Ishikawa (cell line): ENCODE data around the gene DIS3L2.

ENCODE experiments used
- CEBPB ChIP-seq: IDR thresholded peaks from 2 replicates; pipeline ENCODE4 v1.6.1; 2012
- CREB1 ChIP-seq: IDR thresholded peaks from 2 replicates; pipeline ENCODE4 v1.6.1; 2012; ENCODE audit warnings: low read depth
- EGR1 ChIP-seq: IDR thresholded peaks from 2 replicates; pipeline ENCODE4 v1.6.1; 2012
- EP300 ChIP-seq: IDR thresholded peaks from 2 replicates; pipeline ENCODE4 v1.6.1; 2012; ENCODE audit warnings: borderline replicate concordance
- FOXM1 ChIP-seq: IDR thresholded peaks from 2 replicates; pipeline ENCODE4 v1.6.1; 2012; ENCODE audit warnings: low read depth, borderline replicate concordance
- NFIC ChIP-seq: IDR thresholded peaks from 2 replicates; pipeline ENCODE4 v1.6.1; 2012
- RAD21 ChIP-seq: IDR thresholded peaks from 2 replicates; pipeline ENCODE4 v1.6.1; 2012; ENCODE audit warnings: low read depth
- TAF1 ChIP-seq: IDR thresholded peaks from 2 replicates; pipeline ENCODE4 v1.6.1; 2012; ENCODE audit warnings: low read depth, mild to moderate bottlenecking
- TCF12 ChIP-seq: IDR thresholded peaks from 2 replicates; pipeline ENCODE4 v1.6.1; 2012; ENCODE audit warnings: low read depth
- TEAD4 ChIP-seq: IDR thresholded peaks from 2 replicates; pipeline ENCODE4 v1.6.1; 2012
- USF1 ChIP-seq: IDR thresholded peaks from 2 replicates; pipeline ENCODE4 v1.6.1; 2012
- YY1 ChIP-seq: IDR thresholded peaks from 2 replicates; pipeline ENCODE4 v1.6.1; 2012; ENCODE audit warnings: low read depth
- ZBTB7A ChIP-seq: IDR thresholded peaks from 2 replicates; pipeline ENCODE4 v1.6.1; 2012; ENCODE audit warnings: low read depth
- TF ChIP-seq, protein P1 (sequence below): IDR thresholded peaks from 2 replicates; pipeline ENCODE4 v1.6.1; 2012; ENCODE audit warnings: low read depth, mild to moderate bottlenecking
- TF ChIP-seq, protein P2 (sequence below): IDR thresholded peaks from 2 replicates; pipeline ENCODE4 v1.6.1; 2012

DIS3L2 gene

DNA sequence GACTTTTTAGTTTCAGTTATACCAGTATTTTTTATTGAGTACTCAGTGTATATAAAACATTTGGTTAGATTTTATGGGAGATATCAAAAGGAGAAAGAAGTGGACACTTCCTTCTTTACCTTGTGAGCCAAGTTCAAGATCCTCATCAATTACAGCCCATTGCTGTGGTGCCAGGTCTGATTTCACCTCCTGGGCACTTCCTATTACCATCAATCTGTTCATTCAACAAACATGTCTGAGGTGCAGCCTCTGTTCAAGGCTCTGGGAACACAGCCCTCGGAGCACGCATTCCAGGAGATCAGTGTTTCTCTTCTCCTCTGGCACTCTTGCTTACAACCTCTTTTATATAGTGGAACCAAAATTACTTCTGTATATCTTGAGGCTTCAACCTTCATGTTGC lies 245.7 kb downstream of the DIS3L2 start:
- TF ChIP-seq EP300: no peak

DNA sequence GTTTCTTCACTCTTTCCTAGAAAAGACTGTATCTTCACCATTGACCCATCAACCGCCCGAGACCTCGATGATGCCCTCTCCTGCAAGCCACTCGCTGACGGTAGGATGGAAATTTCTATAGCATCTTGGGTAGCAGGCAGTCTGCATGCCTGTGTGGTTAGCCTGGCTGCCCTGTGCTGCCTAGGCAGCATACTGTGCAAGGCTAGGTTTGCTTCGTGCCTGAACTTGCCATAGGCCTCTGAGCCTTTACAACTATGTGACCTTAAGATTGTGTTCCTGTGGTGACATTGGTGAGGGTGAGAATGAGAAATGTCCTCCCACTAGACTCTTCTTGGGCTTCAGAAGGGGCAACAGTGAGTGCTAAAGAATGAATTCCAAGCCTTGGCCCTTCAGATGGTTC lies 248.8 kb downstream of the DIS3L2 start:
- no peak for TF ChIP-seq YY1
- TF ChIP-seq TCF12: no peak
- TF ChIP-seq, protein P1, sequence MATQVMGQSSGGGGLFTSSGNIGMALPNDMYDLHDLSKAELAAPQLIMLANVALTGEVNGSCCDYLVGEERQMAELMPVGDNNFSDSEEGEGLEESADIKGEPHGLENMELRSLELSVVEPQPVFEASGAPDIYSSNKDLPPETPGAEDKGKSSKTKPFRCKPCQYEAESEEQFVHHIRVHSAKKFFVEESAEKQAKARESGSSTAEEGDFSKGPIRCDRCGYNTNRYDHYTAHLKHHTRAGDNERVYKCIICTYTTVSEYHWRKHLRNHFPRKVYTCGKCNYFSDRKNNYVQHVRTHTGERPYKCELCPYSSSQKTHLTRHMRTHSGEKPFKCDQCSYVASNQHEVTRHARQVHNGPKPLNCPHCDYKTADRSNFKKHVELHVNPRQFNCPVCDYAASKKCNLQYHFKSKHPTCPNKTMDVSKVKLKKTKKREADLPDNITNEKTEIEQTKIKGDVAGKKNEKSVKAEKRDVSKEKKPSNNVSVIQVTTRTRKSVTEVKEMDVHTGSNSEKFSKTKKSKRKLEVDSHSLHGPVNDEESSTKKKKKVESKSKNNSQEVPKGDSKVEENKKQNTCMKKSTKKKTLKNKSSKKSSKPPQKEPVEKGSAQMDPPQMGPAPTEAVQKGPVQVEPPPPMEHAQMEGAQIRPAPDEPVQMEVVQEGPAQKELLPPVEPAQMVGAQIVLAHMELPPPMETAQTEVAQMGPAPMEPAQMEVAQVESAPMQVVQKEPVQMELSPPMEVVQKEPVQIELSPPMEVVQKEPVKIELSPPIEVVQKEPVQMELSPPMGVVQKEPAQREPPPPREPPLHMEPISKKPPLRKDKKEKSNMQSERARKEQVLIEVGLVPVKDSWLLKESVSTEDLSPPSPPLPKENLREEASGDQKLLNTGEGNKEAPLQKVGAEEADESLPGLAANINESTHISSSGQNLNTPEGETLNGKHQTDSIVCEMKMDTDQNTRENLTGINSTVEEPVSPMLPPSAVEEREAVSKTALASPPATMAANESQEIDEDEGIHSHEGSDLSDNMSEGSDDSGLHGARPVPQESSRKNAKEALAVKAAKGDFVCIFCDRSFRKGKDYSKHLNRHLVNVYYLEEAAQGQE: no peak
- no peak for TF ChIP-seq TEAD4
- no peak for TF ChIP-seq RAD21
- TF ChIP-seq NFIC: no peak
- no peak for TF ChIP-seq TAF1
- no peak for TF ChIP-seq EP300
- no peak for TF ChIP-seq ZBTB7A
- no peak for TF ChIP-seq USF1
- no peak for TF ChIP-seq CEBPB
- TF ChIP-seq, protein P2, sequence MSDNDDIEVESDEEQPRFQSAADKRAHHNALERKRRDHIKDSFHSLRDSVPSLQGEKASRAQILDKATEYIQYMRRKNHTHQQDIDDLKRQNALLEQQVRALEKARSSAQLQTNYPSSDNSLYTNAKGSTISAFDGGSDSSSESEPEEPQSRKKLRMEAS: no peak
- TF ChIP-seq FOXM1: no peak
- no peak for TF ChIP-seq CREB1
- no peak for TF ChIP-seq EGR1

GRCh38 chr2:232211743-232212686 lies 250.5 kb downstream of the DIS3L2 start:
- TF ChIP-seq, protein P2: no peak
- TF ChIP-seq TCF12 (no peak), CREB1 (no peak), NFIC (no peak), EP300 (no peak)

GRCh38 chr2:232213176-232213575 lies 251.7 kb downstream of the DIS3L2 start:
- TF ChIP-seq CREB1 (no peak), TEAD4 (no peak), ZBTB7A (no peak)

- no peak for TF ChIP-seq EGR1
- TF ChIP-seq TAF1: no peak
- TF ChIP-seq USF1: no peak
- TF ChIP-seq NFIC: no peak
- TF ChIP-seq ZBTB7A: no peak
- TF ChIP-seq CREB1: no peak
- TF ChIP-seq, protein P2: no peak
- no peak for TF ChIP-seq TCF12
- TF ChIP-seq RAD21: no peak
- TF ChIP-seq, protein P1: no peak
- no peak for TF ChIP-seq YY1
- TF ChIP-seq EP300: no peak
- TF ChIP-seq FOXM1: no peak
- no peak for TF ChIP-seq TEAD4
- no peak for TF ChIP-seq CEBPB
These were observed 252.5 kb downstream of the DIS3L2 start for GRCh38 chr2:232214053-232214452.

DNA sequence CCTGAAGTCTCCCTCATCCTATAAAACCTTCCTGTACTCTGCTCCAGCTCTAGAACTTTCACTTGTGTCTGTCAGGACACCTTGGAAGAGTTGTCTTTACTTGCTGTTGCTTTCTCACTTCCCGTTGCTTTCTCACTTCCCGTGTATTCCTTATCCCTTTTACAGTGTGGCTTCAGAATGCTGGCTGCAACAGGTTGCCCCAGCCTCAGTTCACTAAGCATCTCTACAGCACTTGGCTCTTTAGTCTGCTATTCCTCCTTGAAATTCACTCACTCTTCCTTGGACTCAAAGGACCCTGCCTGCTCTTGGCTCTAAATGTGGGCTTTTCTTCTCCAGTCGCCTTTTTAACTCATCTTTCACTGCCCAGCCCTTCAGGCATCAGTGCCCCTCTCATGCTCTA lies 254.5 kb downstream of the DIS3L2 start:
- TF ChIP-seq FOXM1 (no peak), YY1 (no peak), TEAD4 (no peak), ZBTB7A (no peak), EP300 (no peak)
- TF ChIP-seq, protein P2: no peak
